Sigmoid colon (tissue), 7 donors: ENCODE data around the gene KCNK6. TPM values are rescaled to one million over a fixed set of nuclear protein-coding genes. Genes with fewer than 3 reads are reported as not detected.

ENCODE experiments used
- DNase-seq: peaks from one replicate; pipeline ENCODE4 v3.0.0-alpha.2; 2019
- H3K27ac ChIP-seq, 4 donors: fragments of 200-600 bp; sonication (generic); one replicate each; pipeline ENCODE4 v1.5.1; 2016 to 2019; ENCODE audit warnings: mild to moderate bottlenecking in 1 of 4
- H3K27me3 ChIP-seq, 3 donors: fragments of 200-600 bp; sonication (generic); one replicate each; pipeline ENCODE4 v1.5.1; 2019; ENCODE audit warnings: mild to moderate bottlenecking in 1 of 3
- H3K36me3 ChIP-seq, 4 donors: fragments of 200-600 bp; sonication (generic); one replicate each; pipeline ENCODE4 v1.5.1; 2016 to 2019
- H3K4me1 ChIP-seq, 4 donors: fragments of 200-600 bp; sonication (generic); one replicate each; pipeline ENCODE4 v1.5.1; 2017 to 2019
- H3K4me3 ChIP-seq, 4 donors: fragments of 200-600 bp; sonication (generic); one replicate each; pipeline ENCODE4 v1.5.1; 2017 to 2019; ENCODE audit warnings: mild to moderate bottlenecking in 2 of 4, moderate library complexity in 1 of 4
- H3K9me3 ChIP-seq, 4 donors: fragments of 200-600 bp in 3 of 4; sonication (generic) in 3 of 4; one replicate each; pipeline versions ENCODE4 v1.5.1 to v1.6.1; 2013 to 2019
- EP300 ChIP-seq, 4 donors: sonication (generic); formaldehyde crosslinking; IDR thresholded peaks; one replicate each; pipeline ENCODE4 v1.6.1; 2017; ENCODE audit warnings: antibody characterized with exemption in 4 of 4
- POLR2A ChIP-seq, 2 donors: fragments of 450-650 bp; IDR thresholded peaks; one replicate each; pipeline ENCODE4 v1.6.1; 2016; ENCODE audit warnings: antibody characterized with exemption in 2 of 2, mild to moderate bottlenecking in 2 of 2, moderate library complexity in 2 of 2
- POLR2AphosphoS5 ChIP-seq, 4 donors: sonication (generic); formaldehyde crosslinking; IDR thresholded peaks; one replicate each; pipeline ENCODE4 v1.6.1; 2017; ENCODE audit warnings: antibody characterized with exemption in 4 of 4
- WGBS, 2 donors: extraction: QIAGEN DNeasy Blood & Tissue Kit; methylation state at CpG; one replicate each; pipeline ENCODE4 v1.1.7; 2013; 5-methylcytosine and 5-hydroxymethylcytosine counted together
- intact Hi-C: fragments of 100-400 bp; cut with DNase I; formaldehyde crosslinking; loops from one replicate; pipeline ENCODE4 v1.15.1; 2023
- polyA plus RNA-seq, 3 donors: library from polyadenylated mRNA; stranded (reverse); fragments of 200-250 nt; gene quantifications; one replicate each; pipeline ENCODE4 v1.2.3, GENCODE V29; 2013
- total RNA-seq, 4 donors: library from RNA; depleted of rRNA; stranded (reverse); fragments of >200 nt; gene quantifications; one replicate each; pipeline ENCODE4 v1.1.0, GENCODE V29; 2016
- TF ChIP-seq, protein P1 (sequence below), 4 experiments: fragments of 450-650 bp in 3 of 4; fragments of 200-600 bp in 1 of 4; IDR thresholded peaks; one replicate each; pipeline ENCODE4 v1.5.1; 2016 to 2019; ENCODE audit warnings: antibody characterized with exemption in 4 of 4, mild to moderate bottlenecking in 3 of 4, moderate library complexity in 2 of 4
- donor health status: healthy with polysubstance abuse.
- donor health status: Bipolar disorder and iron deficiency.
- donor health status: healthy.

Gene KCNK6
- total and polyA plus RNA-seq, 7 donors = 5.4 to 24.6 (median 12.1) TPM

DNA sequence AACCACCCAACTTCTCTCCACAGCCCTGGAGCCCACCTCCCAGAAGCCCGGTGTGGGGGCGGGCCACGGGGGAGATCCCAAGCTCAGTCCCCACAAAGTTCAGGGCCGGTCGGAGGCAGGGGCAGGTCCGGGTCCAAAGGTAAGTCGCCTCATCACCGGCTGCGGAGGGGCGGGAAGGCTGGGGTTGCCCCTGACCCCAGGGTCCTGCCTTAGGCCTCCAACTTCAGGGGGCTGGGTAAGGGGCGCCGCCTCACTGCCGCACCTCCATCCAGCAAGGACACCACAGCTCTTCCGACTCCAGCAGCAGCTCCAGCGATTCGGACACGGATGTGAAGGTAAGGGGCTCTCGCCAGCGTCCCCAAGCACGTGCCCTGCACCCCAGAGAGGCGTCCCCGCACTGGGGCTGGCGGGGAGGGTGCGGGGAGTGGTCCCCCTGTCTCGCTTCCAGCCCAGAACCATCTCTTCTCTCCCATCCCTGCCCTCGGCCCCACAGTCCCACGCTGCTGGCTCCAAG, 15.2 kb upstream of the KCNK6 start:
- intact Hi-C loops = no loop called here
- H3K36me3 ChIP-seq = peaks cover 0 to 45% (median 24%) of the 10 kb centered on the region in 4 donors

DNA sequence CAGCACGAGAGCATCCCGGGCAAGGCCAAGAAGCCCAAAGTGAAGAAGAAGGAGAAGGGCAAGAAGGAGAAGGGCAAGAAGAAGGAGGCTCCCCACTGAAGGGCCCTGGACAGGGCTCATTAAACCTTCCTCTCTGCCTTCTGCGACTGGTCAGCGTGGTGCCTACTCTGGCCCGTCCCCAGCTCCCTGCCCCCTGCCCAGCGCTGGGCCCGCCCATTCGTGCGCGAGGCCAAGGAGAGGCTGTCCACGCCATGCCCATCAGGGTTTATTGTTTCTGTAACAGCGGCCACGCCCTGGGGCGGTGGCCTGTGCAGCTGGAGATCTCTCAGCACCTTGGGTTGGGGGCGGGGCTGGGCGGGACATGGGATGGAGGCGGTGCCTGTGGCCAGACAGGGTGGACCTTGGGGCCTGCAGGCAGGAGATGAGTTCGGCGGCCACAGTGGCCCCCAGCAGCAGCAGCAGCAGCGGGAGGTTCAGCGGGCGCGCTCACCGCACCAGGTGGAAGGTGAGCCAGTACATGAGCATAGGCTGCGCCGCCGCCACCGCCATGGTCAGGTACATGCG, 14.7 kb upstream of the KCNK6 start:
- 14 to 68% methylated on average over 29 of the region's 29 CpGs for WGBS, 2 donors
- peak overlapping the region in 2 of 4 donors; percentile 56 to 67 for H3K27ac ChIP-seq
- H3K4me3 ChIP-seq = no peak overlapping the region
- no peak for DNase-seq
- H3K4me1 ChIP-seq = peaks cover 0 to 8% (median 5%) of the 10 kb centered on the region in 4 donors
- TF ChIP-seq, protein P1, sequence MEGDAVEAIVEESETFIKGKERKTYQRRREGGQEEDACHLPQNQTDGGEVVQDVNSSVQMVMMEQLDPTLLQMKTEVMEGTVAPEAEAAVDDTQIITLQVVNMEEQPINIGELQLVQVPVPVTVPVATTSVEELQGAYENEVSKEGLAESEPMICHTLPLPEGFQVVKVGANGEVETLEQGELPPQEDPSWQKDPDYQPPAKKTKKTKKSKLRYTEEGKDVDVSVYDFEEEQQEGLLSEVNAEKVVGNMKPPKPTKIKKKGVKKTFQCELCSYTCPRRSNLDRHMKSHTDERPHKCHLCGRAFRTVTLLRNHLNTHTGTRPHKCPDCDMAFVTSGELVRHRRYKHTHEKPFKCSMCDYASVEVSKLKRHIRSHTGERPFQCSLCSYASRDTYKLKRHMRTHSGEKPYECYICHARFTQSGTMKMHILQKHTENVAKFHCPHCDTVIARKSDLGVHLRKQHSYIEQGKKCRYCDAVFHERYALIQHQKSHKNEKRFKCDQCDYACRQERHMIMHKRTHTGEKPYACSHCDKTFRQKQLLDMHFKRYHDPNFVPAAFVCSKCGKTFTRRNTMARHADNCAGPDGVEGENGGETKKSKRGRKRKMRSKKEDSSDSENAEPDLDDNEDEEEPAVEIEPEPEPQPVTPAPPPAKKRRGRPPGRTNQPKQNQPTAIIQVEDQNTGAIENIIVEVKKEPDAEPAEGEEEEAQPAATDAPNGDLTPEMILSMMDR (IDR thresholded peaks at IDR 0.05) = no peak
- TF ChIP-seq POLR2AphosphoS5 (IDR thresholded peaks at IDR 0.05) = peak in 1 of 4 donors; percentile 31
- peak in 1 of 2 donors; percentile 48 for TF ChIP-seq POLR2A (IDR thresholded peaks at IDR 0.05)
- intact Hi-C loops = no loop called here
- no peaks in the 10 kb centered on the region for H3K27me3 ChIP-seq
- no peaks in the 10 kb centered on the region for H3K9me3 ChIP-seq
- H3K36me3 ChIP-seq = peaks cover 0 to 46% (median 24%) of the 10 kb centered on the region in 4 donors

More for the DNA sequence above, 15.2 kb upstream of the KCNK6 start:
- Histone ChIP-seq H3K27ac (peak overlapping the region in 2 of 4 donors; percentile 56 to 67), H3K4me3 (no peak overlapping the region), H3K27me3 (no peaks in the 10 kb centered on the region), H3K4me1 (peaks cover 0 to 9% (median 5%) of the 10 kb centered on the region in 4 donors), H3K9me3 (no peaks in the 10 kb centered on the region)
- 14 to 64% methylated on average over 27 of the region's 27 CpGs for WGBS, 2 donors
- TF ChIP-seq POLR2A (IDR thresholded peaks at IDR 0.05) = no peak
- no peak for TF ChIP-seq EP300 (IDR thresholded peaks at IDR 0.05)
- TF ChIP-seq, protein P1 (IDR thresholded peaks at IDR 0.05) = no peak
- no peak for TF ChIP-seq POLR2AphosphoS5 (IDR thresholded peaks at IDR 0.05)
- DNase-seq = no peak

DNA sequence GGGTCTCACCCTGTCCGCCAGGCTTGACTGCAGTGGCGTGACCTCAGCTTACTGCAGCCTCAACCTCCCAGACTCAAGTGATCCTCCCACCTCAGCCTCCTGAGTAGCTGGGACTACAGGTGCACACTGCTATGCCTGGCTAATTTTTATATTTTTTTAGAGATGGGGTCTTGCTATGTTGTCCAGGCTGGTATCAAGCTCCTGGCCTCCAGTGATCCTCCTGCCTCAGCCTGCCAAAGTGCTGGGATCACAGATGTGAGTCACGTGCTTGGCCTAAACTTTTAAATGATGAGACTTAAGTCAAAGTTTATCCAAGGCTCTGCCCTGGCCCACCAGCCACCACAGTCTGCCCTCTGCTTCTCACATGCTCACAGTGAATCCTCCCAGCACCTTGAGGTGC, 13.4 kb upstream of the KCNK6 start:
- no peaks in the 10 kb centered on the region for H3K27me3 ChIP-seq
- intact Hi-C loops = no loop called here
- no peak overlapping the region for H3K4me3 ChIP-seq
- H3K36me3 ChIP-seq = peaks cover 0 to 46% (median 24%) of the 10 kb centered on the region in 4 donors
- no peaks in the 10 kb centered on the region for H3K9me3 ChIP-seq
- 91% methylated on average over 3 of the region's 3 CpGs for WGBS, 2 donors
- no peak for DNase-seq
- no peak overlapping the region for H3K27ac ChIP-seq
- TF ChIP-seq POLR2A (IDR thresholded peaks at IDR 0.05) (no peak), POLR2AphosphoS5 (IDR thresholded peaks at IDR 0.05) (no peak)
- H3K4me1 ChIP-seq = no peaks in the 10 kb centered on the region

DNA sequence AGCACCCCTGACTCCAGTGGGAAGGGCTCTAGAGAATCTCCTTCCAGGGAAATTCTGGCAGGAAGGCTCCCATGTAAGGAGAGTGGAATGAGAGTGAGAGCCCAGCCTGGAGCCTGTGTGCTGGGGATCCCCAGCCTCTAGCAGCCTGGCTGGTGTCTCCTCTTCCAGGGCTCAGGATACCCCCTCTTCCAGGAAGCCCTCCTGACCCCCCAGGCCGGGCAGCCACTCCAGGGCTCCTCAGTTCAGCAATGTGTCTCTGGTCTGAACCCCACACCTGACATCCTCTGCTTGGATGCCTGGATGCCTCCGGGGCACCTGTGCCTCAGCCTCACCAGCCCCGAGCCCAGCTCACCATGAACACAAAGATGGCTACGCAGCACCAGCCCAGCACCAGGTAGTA, 12.6 kb upstream of the KCNK6 start:
- Histone ChIP-seq H3K9me3 (no peaks in the 10 kb centered on the region), H3K36me3 (peaks cover 0 to 46% (median 24%) of the 10 kb centered on the region in 4 donors), H3K4me3 (no peak overlapping the region), H3K27ac (no peak overlapping the region), H3K27me3 (no peaks in the 10 kb centered on the region), H3K4me1 (no peaks in the 10 kb centered on the region)
- intact Hi-C loops = no loop called here
- TF ChIP-seq POLR2AphosphoS5 (IDR thresholded peaks at IDR 0.05) = no peak
- TF ChIP-seq POLR2A (IDR thresholded peaks at IDR 0.05) = no peak
- TF ChIP-seq EP300 (IDR thresholded peaks at IDR 0.05) = no peak
- TF ChIP-seq, protein P1 (IDR thresholded peaks at IDR 0.05) = no peak
- DNase-seq = no peak
- WGBS, 2 donors = 95 to 96% methylated on average over 4 of the region's 4 CpGs

DNA sequence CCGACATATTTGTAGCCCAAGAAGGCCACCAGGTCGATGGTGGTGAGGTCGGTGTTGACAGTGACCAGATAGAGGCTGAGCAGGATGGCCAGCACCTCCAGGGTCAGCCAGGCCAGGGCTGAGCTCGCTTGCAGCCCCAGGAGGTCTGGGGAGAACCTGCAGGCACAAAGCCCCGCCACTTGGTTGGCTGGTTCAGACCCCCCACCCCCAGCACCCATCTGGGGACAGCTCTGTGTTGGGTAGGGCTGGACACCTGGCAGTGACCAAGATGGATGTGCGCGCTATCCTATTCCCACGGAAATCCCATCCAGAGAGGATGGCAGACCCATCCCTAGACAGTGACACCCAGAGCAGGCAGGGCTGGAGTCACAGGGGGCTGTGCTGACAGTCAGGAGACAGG, 12.0 kb upstream of the KCNK6 start:
- no peaks in the 10 kb centered on the region for H3K4me1 ChIP-seq
- H3K4me3 ChIP-seq = no peak overlapping the region
- no peak overlapping the region for H3K27ac ChIP-seq
- WGBS, 2 donors = 91 to 93% methylated on average over 8 of the region's 8 CpGs
- intact Hi-C loops = no loop called here
- TF ChIP-seq POLR2A (IDR thresholded peaks at IDR 0.05) = no peak
- TF ChIP-seq EP300 (IDR thresholded peaks at IDR 0.05) = no peak
- no peak for TF ChIP-seq POLR2AphosphoS5 (IDR thresholded peaks at IDR 0.05)
- TF ChIP-seq, protein P1 (IDR thresholded peaks at IDR 0.05) = no peak
- DNase-seq = no peak
- H3K36me3 ChIP-seq = peaks cover 0 to 46% (median 24%) of the 10 kb centered on the region in 4 donors
- no peaks in the 10 kb centered on the region for H3K9me3 ChIP-seq
- no peaks in the 10 kb centered on the region for H3K27me3 ChIP-seq
